GM18858 (cell line): ENCODE results near the gene TPI1.
A peak's percentile ranks its signal among the peaks of the same experiment; 100 is the strongest.
"Not testable (repeated sequence)": the region's sequence is repeated elsewhere in the genome, so short reads cannot be mapped to it uniquely, and the experiment has no call there.

Experiments used
- ATAC-seq: cut with Tn5 transposase; IDR thresholded peaks from one replicate; pipeline ENCODE4 v1.9.1; 2021; ENCODE audit not compliant: unreplicated experiment

The TPI1 gene

GRCh38 chr12:6890789-6891645 lies 23.7 kb downstream of the TPI1 start:
- ATAC-seq: peak; percentile 86

DNA sequence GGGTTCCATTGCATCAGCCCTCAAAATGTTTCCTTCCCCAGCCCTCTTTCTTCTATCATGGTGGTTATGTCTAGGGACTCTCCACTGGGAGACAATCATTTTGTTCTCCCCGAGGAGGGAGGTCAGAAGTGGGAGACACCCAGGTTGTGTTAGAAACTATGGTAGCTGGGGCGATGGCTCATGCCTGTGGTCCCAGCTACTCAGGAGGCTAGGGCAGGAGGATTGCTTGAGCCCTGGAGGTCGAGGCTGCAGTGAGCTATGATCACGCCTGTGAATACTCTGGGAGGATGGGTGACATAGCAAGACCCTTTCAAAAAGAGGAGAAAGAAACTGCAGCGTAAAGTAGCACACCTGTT lies 24.3 kb downstream of the TPI1 start:
- no peak for ATAC-seq

DNA sequence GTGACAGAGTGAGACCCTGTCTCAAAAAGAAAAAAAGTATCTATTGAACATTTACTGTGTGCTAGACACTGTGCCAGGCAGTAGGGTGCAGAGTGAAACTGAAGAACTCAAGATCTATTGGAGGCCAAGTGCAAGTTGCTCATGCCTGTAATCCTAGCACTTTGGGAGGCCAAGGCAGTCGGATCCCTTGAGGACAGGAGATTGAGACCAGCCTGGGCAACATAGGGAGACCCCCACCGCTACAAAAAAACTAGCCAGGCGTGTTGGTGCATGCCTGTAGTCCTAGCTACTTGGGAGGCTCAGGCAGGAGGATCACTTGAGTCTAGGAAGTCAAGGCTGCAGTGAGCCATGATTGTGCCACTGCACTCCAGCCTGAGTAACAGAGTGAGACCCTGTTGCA lies 25.4 kb downstream of the TPI1 start:
- not testable (repeated sequence) for ATAC-seq

- no peak for ATAC-seq
Observed at GRCh38 chr12:6894321-6894720, 27.0 kb downstream of the TPI1 start.

DNA sequence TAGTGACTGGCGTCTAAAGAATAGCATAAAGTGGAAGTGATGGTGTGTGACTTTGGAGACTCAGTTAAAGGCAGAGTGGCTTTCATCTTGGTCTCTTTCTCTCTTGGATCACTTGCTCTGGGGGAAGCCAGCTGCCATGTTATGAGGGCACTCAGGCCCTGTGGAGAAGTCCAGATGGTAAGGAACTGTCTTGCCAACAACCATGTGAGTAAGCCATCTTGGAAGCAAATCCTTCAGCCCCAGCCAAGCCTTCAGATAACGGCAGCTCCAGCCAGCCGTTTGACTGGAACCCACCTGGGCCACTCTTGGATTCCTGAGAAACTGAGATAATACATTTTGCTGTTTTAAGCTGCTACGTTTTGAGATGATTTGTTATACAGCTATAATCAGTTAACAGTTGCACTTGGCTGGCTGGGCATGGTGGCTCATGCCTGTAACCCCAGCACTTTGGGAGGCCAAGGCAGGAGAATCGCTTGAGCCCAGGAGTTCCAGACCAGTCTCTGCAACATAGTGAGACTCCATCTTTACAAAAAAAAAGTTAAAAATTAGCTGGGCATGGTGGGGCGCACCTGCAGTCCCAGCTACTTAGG lies 29.6 kb downstream of the TPI1 start:
- ATAC-seq: no peak

DNA sequence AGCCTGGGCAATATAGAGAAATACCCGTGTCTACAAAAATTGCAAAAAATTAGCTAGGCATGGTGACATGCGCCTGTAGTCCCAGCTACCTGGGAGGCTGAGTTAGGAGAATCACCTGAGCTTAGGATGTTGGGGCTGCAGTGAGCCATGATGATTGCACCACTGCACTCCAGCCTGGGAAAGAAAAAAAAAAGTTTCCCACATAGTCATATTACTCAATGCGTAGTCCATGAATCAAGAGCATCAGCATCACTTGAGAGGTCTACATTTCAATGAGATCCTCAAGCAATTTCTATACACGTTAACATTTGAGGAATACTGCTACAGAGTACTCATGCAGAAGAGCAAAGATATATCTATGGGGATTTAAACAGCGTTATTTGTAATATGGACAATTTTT lies 32.1 kb downstream of the TPI1 start:
- no peak for ATAC-seq

DNA sequence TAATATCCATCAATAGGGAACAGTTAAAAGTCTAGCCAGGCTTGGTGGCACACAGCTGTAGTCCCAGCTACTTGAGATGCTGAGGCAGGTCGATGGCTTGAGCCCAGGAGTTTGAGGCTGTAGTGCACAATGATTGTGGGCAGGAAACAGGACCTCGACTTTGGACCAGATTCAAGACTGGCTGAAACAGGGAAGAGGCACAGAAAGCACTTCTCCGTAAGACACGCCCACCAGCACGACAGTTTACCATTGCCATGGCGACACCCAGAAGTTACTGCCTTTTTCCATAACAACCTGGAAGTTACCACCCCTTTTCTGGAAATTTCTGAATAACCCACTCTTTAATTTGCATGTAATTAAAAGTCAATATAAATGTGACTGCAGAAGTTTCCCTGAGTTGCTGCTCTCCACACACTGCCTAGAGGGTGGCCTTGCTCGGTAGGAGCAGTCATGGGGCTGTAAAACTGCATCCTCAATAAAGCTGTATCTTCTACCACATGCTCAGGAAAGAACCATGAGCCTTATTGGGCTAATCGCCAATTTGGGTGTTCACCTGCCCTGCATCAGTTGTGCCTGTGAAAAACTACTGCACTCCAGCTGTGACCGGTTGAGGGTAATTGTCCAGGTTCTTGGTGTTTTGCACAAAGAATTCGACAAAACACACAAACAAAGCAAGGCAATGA lies 32.6 kb downstream of the TPI1 start:
- ATAC-seq: no peak

DNA sequence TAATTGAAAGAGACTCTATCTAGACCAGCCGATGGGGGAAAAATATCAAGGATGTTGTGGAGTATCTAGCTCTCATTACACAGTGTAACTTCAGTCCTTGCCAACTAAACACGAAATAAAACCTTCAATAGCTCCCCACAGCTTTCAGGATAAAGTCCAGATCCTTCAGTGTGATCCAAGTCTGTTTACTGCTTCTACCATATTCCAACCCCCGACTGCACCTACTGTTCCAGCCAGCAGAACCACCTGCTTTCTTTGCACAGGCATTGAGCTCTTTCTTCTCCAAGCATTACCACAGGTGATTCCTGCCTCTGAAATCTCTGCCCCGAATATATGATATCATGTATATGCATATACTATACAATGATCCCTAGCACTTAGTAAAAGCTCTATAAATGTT lies 35.1 kb downstream of the TPI1 start:
- no peak for ATAC-seq

DNA sequence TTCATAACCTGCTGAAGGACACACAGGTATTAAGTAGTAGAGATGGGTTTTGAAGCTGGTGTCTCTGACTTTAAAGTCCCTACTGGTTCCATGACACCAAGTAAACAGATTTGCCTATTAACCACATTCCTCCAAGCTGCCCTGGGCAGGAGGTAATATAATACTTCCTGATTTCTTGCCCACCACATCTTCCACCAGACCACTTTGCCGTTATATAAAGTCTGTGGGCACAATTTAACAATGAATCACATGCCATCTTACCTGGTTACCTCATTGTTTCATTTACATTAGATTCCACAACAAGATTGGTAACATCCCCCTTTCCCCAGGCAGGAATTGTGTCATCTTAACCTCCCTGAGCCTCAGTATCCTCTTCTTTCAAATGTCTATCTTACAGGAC lies 36.4 kb downstream of the TPI1 start:
- ATAC-seq: no peak

DNA sequence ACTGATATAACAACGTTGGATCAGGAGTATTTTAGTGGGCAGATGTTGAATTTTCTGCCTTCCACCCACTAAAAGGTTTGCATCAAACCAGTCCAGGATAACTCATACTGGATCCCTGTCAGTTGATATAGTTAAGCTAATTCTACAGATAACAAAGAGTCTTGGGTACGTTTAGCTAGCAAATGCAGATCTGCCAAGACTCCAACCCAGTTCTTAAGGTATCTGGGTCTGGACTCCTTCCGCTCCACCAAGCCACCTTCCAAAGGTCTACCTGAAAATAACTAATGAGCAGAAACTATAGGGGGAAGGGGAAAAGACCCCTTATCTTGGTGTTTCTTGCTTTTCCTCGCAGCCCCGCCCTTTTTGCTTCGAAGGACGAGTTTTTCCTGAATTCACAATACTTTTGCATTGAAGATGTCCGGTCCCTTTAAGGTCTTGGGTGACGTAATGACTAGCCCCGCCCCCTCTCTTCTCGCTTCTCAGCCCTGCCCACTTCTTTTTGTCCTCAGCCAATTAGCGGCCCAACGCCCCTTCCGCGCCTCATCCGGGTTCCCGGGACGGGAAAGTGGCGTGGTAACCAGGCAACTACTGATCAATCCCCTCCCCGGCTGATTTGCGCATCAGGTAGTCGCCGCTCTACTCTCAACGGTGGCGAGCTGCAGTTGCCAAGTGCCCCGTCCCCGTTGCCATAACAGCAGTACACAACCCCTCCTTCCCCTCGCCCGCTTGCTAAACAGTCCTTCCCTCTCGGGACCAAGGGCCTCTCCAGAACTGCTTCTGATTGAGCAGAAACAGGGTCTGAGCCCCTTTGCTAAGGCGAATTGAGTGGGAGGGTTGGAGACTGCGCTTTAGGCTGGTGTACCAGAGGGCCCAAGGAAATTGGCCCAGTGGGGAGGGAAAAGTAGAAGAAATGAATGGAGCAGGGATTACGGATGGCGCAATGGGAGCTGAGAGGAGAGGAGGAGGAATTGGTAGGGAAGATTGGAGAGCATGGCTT lies 37.2 kb downstream of the TPI1 start, which contains the start of gene LRRC23:
Gene LRRC23, plus strand, starts transcription at position 543 of the 997 bp plus-strand sequence. CDS start 812 bp downstream, outside the sequence.
- ATAC-seq: peak; percentile 68

DNA sequence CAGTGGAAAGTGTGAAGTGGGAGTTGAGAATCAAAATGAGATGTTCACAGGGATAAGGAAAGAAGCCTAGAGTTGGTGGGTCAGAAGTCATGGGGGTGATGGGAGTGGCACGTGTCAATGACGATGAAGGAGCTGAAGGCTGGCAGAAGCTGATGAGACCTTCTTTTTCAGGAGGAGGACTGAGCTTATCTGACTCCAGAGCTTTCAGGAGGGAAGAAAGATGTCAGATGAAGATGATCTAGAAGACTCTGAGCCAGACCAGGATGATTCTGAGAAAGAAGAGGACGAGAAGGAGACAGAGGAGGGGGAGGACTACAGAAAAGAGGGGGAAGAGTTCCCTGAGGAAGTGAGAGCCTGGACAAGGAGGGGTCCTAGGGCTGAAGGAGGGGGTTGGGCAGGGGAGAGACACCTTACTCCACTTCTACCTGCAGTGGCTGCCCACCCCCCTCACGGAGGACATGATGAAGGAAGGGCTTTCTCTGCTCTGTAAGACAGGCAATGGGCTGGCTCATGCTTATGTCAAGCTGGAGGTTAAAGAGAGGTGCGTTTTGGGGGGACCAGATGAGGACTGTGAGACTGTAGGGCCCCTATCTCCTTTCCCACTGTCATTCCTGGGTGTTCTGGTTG lies 38.2 kb downstream of the TPI1 start:
- no peak for ATAC-seq

DNA sequence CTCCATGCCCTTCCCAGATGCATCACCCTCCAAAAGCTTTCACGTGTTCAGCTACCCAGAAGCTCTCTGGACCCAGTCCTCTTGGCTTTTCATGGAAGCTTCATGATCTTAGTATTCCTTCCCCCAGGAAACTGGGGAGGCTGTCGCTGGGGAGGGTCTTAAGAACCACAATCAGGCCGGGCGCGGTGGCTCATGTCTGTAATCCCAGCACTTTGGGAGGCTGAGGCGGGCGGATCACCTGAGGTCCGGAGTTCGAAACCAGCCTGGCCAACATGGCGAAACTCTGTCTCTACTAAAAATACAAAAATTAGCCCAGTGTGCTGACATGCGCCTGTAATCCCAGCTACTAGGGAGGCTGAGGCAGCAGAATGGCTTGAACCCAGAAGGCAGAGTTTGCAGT lies 40.8 kb downstream of the TPI1 start:
- not testable (repeated sequence) for ATAC-seq

- no peak for ATAC-seq
Observed at GRCh38 chr12:6909421-6910145, 42.3 kb downstream of the TPI1 start.

DNA sequence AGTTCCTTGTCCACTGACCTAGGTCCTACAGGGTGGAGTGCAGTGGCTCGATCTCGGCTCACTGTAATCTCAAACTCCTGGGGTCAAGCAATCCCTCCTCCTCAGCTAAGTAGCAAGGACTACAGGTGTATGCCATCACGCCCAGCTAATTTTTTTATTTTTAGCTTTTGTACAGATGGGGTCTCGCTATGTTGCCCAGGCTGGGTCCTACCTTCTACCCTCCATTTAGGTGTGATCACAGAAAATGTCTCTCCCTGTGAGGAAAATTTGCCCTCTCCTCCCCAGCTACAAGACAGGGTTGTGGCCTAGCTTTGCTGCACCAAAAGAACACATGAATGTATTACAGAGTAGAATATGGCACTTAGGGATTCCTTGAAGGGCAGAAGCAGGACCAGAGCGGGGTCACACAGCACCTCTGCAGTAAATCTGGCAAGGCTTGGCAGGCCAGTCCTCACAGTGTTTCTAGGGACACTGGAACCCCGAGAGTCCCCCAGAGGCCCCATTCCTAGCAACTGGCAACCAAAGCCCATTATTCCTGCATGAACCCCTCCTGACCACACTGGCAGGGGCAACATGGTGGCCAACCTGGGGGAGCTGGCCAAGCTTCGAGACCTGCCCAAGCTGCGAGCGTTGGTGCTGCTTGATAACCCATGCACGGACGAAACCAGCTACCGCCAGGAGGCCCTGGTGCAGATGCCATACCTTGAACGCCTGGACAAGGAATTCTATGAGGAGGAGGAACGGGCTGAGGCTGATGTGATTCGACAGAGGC lies 45.0 kb downstream of the TPI1 start:
- no peak for ATAC-seq

GRCh38 chr12:6914246-6914946 lies 47.1 kb downstream of the TPI1 start, which contains the start of gene ENO2:
TSS of gene ENO2 (plus strand) at chr12:6914580. CDS start at chr12:6915833, 1,253 bp downstream.
- no peak for ATAC-seq

DNA sequence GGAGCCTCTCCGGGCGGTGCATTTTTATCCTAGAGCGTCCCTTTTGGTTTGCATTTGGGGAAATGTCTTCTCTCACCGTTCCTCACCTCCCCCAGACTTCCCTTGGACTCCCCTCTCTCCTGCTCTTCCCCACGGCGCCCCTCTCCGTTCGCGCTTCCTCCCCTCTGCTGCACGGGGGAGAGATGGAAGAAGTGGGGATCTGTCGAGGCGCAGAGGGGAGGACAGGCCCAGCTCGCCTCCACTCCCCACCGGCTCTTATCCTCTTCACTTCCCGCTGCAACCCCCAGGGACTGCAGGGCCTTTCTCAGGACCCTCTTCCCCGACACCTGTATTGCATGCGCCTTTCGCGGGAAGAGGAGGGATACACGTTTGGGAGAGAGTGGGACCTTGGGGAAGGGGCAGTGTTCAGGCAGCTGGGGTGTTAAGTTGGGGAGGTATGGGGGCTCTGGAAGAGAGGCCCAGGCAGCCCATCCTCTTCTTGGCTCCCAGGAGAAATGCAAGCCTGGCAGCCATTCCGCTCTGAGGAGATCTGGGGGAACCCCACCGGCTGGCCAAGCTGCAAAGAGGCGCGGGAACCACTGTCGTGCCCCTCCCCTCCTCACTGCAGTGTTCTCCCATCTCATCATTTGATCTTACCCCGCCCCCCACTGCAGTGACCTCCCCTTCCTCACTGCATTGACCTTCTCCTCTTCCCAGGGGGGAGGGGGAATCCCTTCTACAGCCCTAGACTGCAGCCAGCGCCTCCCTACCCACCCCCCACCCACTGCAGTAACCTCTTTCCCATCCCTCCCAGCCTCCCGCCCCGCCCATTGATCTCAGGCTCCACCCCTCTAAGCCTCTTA lies 47.8 kb downstream of the TPI1 start:
- no peak for ATAC-seq

DNA sequence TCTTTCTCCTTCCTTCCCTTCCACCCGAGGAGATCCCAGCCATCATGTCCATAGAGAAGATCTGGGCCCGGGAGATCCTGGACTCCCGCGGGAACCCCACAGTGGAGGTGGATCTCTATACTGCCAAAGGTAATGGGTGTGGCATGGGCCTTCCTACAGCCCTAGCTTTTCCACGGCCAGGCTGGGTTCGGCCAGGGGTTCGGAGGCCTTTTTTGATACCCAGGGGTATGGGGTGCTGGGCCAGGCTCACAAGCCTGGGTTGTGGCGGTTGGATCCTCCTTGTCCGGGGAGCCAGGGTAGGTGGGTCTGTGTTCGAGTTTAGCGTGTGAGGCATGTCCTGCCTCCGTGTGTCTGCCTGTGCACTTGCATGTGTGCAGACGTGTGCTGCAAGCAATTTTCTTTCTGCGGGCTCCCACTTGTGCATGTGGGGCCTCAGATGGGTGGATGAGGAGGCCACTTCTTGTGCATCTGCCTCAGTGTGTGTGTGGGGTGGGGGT lies 48.5 kb downstream of the TPI1 start:
- ATAC-seq: no peak
